GM19467 (cell line): ENCODE measurements around the gene PCBD1.
"Not testable (repeated sequence)": the region's sequence is repeated elsewhere in the genome, so short reads cannot be mapped to it uniquely, and the experiment has no call there.

Source experiments
- ATAC-seq: cut with Tn5 transposase; IDR thresholded peaks from one replicate; pipeline ENCODE4 v1.9.1; 2021; ENCODE audit warnings: mild to moderate bottlenecking, moderate library complexity; ENCODE audit not compliant: unreplicated experiment

The PCBD1 gene

GRCh38 chr10:70874061-70874460 lies 14.3 kb downstream of the PCBD1 start:
- no peak for ATAC-seq

DNA sequence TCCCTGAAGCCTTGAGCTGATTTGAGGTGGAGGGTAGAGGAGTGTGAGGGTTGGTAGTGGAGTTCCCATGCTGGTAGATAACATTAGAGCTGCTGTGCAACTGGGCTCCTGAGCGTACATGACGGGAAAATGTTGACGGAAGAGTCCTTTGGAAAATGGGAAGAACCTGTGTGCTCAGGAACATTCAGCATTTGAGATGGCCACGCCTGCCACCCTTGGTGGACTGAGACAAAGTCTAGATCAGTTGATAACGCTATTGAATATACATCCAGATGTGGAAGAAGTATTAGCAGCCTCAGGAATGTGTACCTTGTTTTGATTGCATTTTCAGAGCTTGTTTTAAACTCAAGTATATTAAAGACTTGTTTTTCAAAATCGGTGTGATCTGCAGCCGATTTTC lies 16.1 kb downstream of the PCBD1 start:
- no peak for ATAC-seq

- no peak for ATAC-seq
Observed at GRCh38 chr10:70866424-70866823, 21.9 kb downstream of the PCBD1 start.

- ATAC-seq: no peak
Observed at GRCh38 chr10:70864935-70865334, 23.4 kb downstream of the PCBD1 start.

DNA sequence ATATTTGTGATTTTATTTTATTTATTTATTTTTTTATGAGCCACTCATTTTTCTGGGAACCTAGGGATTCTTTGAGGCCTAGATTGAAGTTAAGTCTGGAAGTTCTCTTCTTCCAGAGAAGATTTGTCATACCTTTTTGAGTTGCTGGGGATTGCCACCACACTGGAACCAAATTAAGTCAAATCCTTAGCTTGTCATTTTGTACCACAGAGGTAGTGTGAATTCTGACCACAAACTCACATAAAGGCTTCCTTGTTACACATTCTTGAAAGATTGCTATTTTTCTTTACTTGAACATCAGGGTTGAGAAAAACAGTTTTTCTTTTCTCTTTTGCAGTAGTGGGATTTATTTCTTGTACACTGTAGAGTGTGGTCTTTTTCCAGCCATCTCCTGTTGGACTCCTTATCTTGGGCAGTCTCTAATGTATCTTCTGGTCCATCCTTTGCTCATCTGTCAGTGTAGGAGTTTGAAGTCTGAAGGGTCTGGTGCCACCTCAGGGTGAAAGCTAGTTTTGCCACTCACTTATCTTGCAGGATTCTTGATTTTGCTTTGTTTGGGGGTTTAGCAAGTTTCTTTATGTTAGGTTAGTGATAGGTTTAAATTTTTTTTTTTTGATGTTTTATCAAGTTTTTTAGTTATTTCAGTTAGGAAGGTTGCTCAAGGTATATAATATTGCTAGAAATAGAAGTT lies 24.8 kb downstream of the PCBD1 start:
- no peak for ATAC-seq

DNA sequence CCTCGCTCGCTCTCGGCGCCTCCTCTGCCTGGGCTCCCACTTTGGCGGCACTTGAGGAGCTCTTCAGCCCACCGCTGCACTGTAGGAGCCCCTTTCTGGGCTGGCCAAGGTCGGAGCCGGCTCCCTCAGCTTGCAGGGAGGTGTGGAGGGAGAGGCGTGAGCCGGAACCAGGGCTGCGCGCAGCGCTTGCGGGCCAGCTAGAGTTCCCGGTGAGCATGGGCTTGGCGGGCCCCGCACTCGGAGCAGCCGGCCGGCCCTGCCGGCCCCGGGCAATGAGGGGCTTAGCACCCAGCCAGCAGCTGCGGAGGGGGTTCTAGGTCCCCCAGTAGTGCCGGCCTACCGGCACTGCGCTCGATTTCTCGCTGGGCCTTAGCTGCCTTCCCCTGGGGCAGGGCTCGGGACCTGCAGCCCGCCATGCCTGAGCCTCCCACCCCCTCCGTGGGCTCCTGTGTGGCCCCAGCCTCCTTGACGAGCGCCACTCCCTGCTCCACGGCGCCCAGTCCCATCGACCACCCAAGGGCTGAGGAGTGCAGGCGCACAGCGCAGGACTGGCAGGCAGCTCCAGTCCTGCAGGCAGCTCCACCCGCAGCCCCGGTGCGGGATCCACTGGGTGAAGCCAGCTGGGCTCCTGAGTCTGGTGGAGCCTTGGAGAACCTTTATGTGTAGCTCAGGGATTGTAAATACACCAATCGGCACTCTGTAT lies 26.7 kb downstream of the PCBD1 start:
- ATAC-seq: not testable (repeated sequence)

- ATAC-seq: no peak
Observed at GRCh38 chr10:70858759-70859158, 29.6 kb downstream of the PCBD1 start.

GRCh38 chr10:70856454-70856853 lies 31.9 kb downstream of the PCBD1 start:
- ATAC-seq: no peak

DNA sequence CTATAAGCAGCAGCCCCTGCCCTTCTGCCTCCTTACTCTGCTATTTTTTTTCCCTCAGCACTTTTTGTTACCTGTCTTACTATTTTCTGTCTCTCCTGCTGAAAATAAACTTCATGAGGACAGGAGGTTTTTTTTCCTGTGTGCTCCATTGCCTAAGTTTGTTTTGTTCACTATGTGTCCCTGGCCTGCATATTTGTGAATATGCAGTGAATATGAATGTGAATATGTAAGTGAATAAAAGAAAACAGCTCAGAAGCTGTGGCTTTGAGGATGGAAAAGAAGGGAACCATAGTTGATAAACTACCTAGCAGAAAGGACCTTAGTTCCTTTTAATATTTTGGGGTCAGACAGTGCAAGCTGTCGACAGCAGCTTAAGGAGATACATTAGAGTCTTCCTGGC lies 34.9 kb downstream of the PCBD1 start:
- no peak for ATAC-seq

- ATAC-seq: no peak
Observed at GRCh38 chr10:70853038-70853437, 35.3 kb downstream of the PCBD1 start.

- ATAC-seq: no peak
Observed at GRCh38 chr10:70851597-70852475, 36.5 kb downstream of the PCBD1 start.

DNA sequence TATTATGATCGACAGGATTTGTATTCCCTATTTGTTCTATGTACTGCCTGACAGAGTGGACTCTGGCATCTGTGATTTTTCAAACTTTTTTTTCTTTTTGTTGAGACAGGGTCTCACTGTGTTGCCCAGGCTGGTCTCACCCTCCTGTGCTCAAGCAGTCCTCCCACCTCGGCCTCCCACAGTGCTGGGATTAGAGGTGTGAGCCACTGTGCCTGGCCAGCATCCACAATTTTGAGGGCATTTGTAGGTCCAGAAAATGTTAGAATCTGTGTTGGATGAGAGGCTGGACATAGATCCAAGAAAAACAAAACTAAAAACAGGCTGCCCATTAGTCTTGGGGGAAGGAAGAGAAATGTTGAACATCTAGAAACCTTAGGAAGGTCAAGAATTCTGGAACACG lies 38.3 kb downstream of the PCBD1 start:
- ATAC-seq: no peak

DNA sequence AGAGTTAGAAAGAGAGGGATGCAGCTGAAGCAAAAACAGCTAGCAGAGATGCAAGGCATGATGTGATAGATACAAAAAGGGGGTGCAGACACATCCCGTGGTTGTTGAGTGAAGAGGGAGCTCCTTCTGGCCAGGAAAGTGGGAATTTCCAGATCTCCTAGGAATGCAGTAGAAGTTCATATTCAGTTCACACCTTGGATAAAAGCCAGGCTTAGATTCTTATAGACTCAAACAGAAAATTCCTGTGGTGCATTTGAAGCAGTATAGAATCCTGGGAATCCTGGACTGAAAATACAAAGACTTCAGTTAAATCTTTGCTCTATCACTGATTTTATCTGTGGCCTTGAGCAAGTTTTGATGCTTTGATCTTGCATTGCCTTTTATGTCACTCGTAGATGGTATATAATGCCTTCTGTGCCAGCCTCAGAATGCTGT lies 38.8 kb downstream of the PCBD1 start:
- ATAC-seq: no peak

DNA sequence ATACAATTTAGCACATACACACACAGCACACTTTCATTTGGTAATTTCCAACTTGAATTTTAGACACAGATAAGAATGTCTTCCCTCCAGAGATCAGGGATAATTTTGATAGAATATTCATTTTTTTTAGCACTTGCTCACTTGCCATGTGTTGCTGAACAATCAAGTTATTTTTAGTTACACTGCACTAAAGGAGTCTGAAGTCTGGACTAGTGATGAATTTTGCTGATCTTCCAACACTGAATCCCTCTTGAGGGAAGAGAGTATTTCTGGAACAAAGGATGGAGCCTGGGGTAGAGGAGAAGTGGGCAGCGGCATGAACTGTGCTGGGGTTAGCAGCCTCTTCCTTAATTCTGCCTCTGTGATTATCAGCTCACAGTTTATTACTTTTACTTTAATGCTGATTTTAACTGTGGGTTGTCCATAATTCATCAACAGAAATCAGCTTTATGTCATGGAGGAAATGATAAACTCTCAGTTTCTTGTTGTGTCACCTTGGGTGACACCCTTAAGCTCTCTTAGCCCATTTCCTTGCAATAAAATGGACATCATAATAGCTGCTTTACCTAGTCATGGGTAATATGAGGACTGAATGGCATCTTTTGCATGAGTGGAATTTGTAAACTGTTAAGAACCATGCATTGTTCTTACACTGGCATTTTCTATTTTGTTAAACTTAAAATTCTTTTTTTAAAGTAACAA lies 40.6 kb downstream of the PCBD1 start:
- ATAC-seq: no peak

- ATAC-seq: no peak
Observed at GRCh38 chr10:70846795-70847194, 41.6 kb downstream of the PCBD1 start.

- no peak for ATAC-seq
Observed at GRCh38 chr10:70845816-70846215, 42.5 kb downstream of the PCBD1 start.

GRCh38 chr10:70845256-70845655 lies 43.1 kb downstream of the PCBD1 start:
- ATAC-seq: no peak

GRCh38 chr10:70843776-70844489 lies 44.4 kb downstream of the PCBD1 start:
- ATAC-seq: no peak

DNA sequence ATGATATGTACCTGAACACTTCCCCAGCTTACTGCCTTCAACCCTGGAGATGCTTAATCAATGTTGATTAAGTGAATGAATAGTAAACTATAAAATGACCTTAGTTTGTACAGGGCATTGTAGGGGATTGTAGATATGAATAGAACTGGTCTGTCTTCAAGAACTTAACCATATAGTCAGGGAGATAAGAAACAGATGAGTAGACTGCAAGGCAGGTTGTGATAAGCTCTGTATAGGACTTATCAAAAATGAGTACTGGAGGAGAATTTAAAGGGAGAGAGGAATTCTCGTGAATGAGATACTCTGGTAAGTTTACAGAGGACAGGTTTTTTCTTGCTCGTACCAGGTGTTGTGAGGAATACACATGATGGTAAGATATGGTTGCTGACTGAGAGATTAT lies 45.0 kb downstream of the PCBD1 start:
- ATAC-seq: no peak

DNA sequence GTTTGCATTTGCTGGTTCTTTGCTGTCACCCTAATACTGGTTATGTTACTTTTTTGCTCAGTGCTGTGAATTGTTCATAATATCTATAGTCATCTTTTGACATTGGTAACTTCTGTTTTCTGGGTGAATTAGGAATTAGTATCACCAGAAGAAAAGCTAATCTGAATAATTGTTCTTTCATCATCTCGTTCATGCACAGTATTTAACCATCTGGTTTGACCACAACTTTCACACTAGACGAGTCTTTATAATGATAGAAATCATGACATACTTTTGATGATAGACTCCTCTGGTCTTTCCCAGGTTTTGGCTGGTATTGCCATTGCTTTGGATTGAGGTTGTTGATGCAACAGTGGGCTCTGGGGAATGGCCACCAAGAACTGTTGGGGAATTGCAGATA lies 47.5 kb downstream of the PCBD1 start:
- no peak for ATAC-seq
